ENCODE results near the gene SLC66A2. TPM values are rescaled to one million over a fixed set of nuclear protein-coding genes. Genes with fewer than 3 reads are reported as not detected.
A peak's percentile ranks its signal among the peaks of the same experiment; 100 is the strongest.

Gene SLC66A2
- total and polyA plus RNA-seq, 2 of the 13 experiments (the other 11 are each of a cell fraction or from before 2014, with no cell fraction given) = 33.5 to 41.9 TPM

- peaks cover 5% of the 10 kb centered on the region; the same call in 1 of the 2 replicates for H4K20me1 ChIP-seq (ENCODE audit: insufficient read depth, low read length)
- peaks cover 45% of the 10 kb centered on the region for H3K9me3 ChIP-seq (ENCODE audit: low read length)
- H3K36me3 ChIP-seq (replicated peaks in 1 of 2; ENCODE audit: control insufficient read depth in 1 of 2, insufficient read depth in 2 of 2, low read length in 2 of 2) = no peaks in the 10 kb centered on the region; a peak in 1 of 5 replicates
- no peaks in the 10 kb centered on the region for H3K4me1 ChIP-seq (ENCODE audit: insufficient read depth, low read length)
- WGBS (ENCODE audit: low lambda C conversion rate) = 100% methylated on average over 10 of the region's 15 CpGs
- H3K4me3 ChIP-seq (replicated peaks in 1 of 3; ENCODE audit: insufficient read depth in 1 of 3, low read depth in 2 of 3, low read length in 3 of 3) = no peak overlapping the region
- CTCF ChIA-PET (ENCODE audit: low intra/inter-chr PET ratio, low total read pairs) = no interaction called here
- H3K79me2 ChIP-seq (ENCODE audit: insufficient read depth, low read length) = no peaks in the 10 kb centered on the region
- BruUV-seq (replicated peaks) = no TSS peak
- no peak overlapping the region for H3K27ac ChIP-seq (ENCODE audit: extremely low read length, insufficient read depth, low read length)
- H3K4me2 ChIP-seq (ENCODE audit: low read depth, low read length) = no peak overlapping the region
- H3K27me3 ChIP-seq (ENCODE audit: control insufficient read depth in 1 of 2, insufficient read depth in 2 of 2, low read length in 2 of 2) = no peaks in the 10 kb centered on the region
- in situ Hi-C loops (cut with HindIII; ENCODE audit: extremely low pct_ligation_motif_present, low pct_unique_long_range_greater_than_20kb) = no loop called here
- no peak overlapping the region for H2AFZ ChIP-seq (ENCODE audit: low read length)
- ATAC-seq (no peak), DNase-seq (ENCODE audit: low spot score) (no peak), FAIRE-seq (no peak)
- POLR2A ChIA-PET = no interaction called here
- no peak overlapping the region for H3K9ac ChIP-seq (ENCODE audit: insufficient read depth, low read depth, low read length)
- intact Hi-C loops (cut with micrococcal nuclease; ENCODE audit: unreplicated experiment) = no loop called here
- TF ChIP-seq MAFK (conservative IDR thresholded peaks at IDR 0.05 in 1 of 2, IDR thresholded peaks at IDR 0.05 in 1 of 2; ENCODE audit: low read length in 2 of 2) (peak; percentile 33 to 46; a peak in 2 of 4 replicates), RBM22 (optimal IDR thresholded peaks at IDR 0.05; ENCODE audit: low read length) (peak; percentile 51), ZNF333 (CRISPR knock-in tag; IDR thresholded peaks at IDR 0.05; ENCODE audit: borderline replicate concordance) (no peak), ZC3H13 (CRISPR knock-in tag; IDR thresholded peaks at IDR 0.05) (peak; percentile 79; the same call in 1 of the 2 replicates)
- TF ChIP-seq, protein P1, sequence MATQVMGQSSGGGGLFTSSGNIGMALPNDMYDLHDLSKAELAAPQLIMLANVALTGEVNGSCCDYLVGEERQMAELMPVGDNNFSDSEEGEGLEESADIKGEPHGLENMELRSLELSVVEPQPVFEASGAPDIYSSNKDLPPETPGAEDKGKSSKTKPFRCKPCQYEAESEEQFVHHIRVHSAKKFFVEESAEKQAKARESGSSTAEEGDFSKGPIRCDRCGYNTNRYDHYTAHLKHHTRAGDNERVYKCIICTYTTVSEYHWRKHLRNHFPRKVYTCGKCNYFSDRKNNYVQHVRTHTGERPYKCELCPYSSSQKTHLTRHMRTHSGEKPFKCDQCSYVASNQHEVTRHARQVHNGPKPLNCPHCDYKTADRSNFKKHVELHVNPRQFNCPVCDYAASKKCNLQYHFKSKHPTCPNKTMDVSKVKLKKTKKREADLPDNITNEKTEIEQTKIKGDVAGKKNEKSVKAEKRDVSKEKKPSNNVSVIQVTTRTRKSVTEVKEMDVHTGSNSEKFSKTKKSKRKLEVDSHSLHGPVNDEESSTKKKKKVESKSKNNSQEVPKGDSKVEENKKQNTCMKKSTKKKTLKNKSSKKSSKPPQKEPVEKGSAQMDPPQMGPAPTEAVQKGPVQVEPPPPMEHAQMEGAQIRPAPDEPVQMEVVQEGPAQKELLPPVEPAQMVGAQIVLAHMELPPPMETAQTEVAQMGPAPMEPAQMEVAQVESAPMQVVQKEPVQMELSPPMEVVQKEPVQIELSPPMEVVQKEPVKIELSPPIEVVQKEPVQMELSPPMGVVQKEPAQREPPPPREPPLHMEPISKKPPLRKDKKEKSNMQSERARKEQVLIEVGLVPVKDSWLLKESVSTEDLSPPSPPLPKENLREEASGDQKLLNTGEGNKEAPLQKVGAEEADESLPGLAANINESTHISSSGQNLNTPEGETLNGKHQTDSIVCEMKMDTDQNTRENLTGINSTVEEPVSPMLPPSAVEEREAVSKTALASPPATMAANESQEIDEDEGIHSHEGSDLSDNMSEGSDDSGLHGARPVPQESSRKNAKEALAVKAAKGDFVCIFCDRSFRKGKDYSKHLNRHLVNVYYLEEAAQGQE (IDR thresholded peaks at IDR 0.05; ENCODE audit: borderline replicate concordance in 1 of 2, low read depth in 1 of 2, low read length in 2 of 2) = no peak
- TF ChIP-seq, protein P2, sequence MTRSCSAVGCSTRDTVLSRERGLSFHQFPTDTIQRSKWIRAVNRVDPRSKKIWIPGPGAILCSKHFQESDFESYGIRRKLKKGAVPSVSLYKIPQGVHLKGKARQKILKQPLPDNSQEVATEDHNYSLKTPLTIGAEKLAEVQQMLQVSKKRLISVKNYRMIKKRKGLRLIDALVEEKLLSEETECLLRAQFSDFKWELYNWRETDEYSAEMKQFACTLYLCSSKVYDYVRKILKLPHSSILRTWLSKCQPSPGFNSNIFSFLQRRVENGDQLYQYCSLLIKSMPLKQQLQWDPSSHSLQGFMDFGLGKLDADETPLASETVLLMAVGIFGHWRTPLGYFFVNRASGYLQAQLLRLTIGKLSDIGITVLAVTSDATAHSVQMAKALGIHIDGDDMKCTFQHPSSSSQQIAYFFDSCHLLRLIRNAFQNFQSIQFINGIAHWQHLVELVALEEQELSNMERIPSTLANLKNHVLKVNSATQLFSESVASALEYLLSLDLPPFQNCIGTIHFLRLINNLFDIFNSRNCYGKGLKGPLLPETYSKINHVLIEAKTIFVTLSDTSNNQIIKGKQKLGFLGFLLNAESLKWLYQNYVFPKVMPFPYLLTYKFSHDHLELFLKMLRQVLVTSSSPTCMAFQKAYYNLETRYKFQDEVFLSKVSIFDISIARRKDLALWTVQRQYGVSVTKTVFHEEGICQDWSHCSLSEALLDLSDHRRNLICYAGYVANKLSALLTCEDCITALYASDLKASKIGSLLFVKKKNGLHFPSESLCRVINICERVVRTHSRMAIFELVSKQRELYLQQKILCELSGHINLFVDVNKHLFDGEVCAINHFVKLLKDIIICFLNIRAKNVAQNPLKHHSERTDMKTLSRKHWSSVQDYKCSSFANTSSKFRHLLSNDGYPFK (CRISPR knock-in tag; IDR thresholded peaks at IDR 0.05; ENCODE audit: borderline replicate concordance) = 0 out of 2 replicates have a peak, but pooled peaks have one; percentile 21
Measured at GRCh38 chr18:79897940-79898625, 53.4 kb downstream of the SLC66A2 start.
